Endothelial cell of umbilical vein (primary cell): ENCODE results near the gene PYM1. TPM values are rescaled to one million over a fixed set of nuclear protein-coding genes. Genes with fewer than 3 reads are reported as not detected.

Experiments
- BruUV-seq: library from RNA; stranded (reverse); fragments of 400-500 nt; replicated peaks from 2 replicates; lab custom pipeline; 2021; lab: Mats Ljungman, UMichigan
- CTCF ChIA-PET: fragments of 300-600, 350-600 bp; sonication (Branson Sonifier 250); formaldehyde crosslinking; loops from one replicate; lab custom pipeline; 2021; ENCODE audit warnings: antibody characterized with exemption, inconsistent platforms; lab: Charles Lee
- POLR2A ChIA-PET: fragments of 300-600, 350-600 bp; sonication (Branson Sonifier 250); formaldehyde crosslinking; loops from one replicate; lab custom pipeline; 2021; ENCODE audit warnings: antibody characterized with exemption, inconsistent platforms; lab: Charles Lee
- DNase-seq: peaks from one replicate; pipeline ENCODE4 v3.0.0-alpha.2; 2011; ENCODE audit warnings: low read depth, low spot score
- FAIRE-seq: peaks from 2 replicates; lab custom pipeline; 2011; peaks lifted over from hg19 to GRCh38; lab: Jason Lieb, UNC
- H2AFZ ChIP-seq: 2 replicates; pipeline ENCODE4 v1.6.0; 2012; ENCODE audit warnings: low read depth, low read length, control low read depth, inconsistent platforms
- H3K27ac ChIP-seq: 2 replicates; pipeline ENCODE4 v1.5.1; 2011; ENCODE audit warnings: low read depth, mild to moderate bottlenecking, control low read depth, low read length, moderate library complexity; ENCODE audit not compliant: insufficient read depth
- H3K27me3 ChIP-seq, 2 experiments: 2 replicates each; pipeline versions ENCODE4 v1.6.0 to v1.6.1; 2011; ENCODE audit warnings: low read length in 2 of 2, mixed read lengths in 1 of 2; ENCODE audit not compliant: control insufficient read depth in 2 of 2, insufficient read depth in 2 of 2
- H3K36me3 ChIP-seq, 2 experiments: 2 replicates in 1 of 2; 3 replicates in 1 of 2; pipeline ENCODE4 v1.5.1; 2011; ENCODE audit warnings: low read length in 2 of 2, mild to moderate bottlenecking in 1 of 2, moderate library complexity in 1 of 2; ENCODE audit not compliant: control insufficient read depth in 2 of 2, insufficient read depth in 2 of 2; ENCODE audit errors: extremely low read depth in 1 of 2
- H3K4me1 ChIP-seq: 3 replicates; pipeline ENCODE4 v1.5.1; 2011; ENCODE audit warnings: mild to moderate bottlenecking, low read length; ENCODE audit not compliant: control insufficient read depth, insufficient read depth; ENCODE audit errors: extremely low read depth
- H3K4me2 ChIP-seq: 2 replicates; pipeline ENCODE4 v1.6.1; 2011; ENCODE audit warnings: low read length, control low read depth, mixed read lengths; ENCODE audit not compliant: insufficient read depth
- H3K4me3 ChIP-seq, 3 experiments: fragments of 200-600 bp in 1 of 3; sonication (generic), shearing (Covaris generic) in 1 of 3; replicated peaks in 1 of 3; 2 replicates each; pipeline ENCODE4 v1.5.1; 2011 to 2016; ENCODE audit warnings: control low read depth in 3 of 3, low read length in 3 of 3, mild to moderate bottlenecking in 2 of 3, inconsistent platforms in 1 of 3, low read depth in 1 of 3, moderate library complexity in 1 of 3; ENCODE audit not compliant: insufficient read depth in 1 of 3
- H3K79me2 ChIP-seq: 2 replicates; pipeline ENCODE4 v1.6.0; 2012; ENCODE audit warnings: low read length, inconsistent platforms; ENCODE audit not compliant: control insufficient read depth, insufficient read depth
- H3K9ac ChIP-seq: replicated peaks from 2 replicates; pipeline ENCODE3; 2011; ENCODE audit warnings: low read length, control low read depth; ENCODE audit not compliant: insufficient read depth; ENCODE audit errors: extremely low read depth
- H3K9me1 ChIP-seq: replicated peaks from 3 replicates; pipeline ENCODE4 v1.6.0; 2011; ENCODE audit warnings: mild to moderate bottlenecking, low read length; ENCODE audit not compliant: control insufficient read depth, insufficient read depth; ENCODE audit errors: extremely low read depth
- H3K9me3 ChIP-seq: replicated peaks from 2 replicates; pipeline ENCODE4 v1.5.1; 2012; ENCODE audit warnings: low read length, inconsistent platforms; ENCODE audit not compliant: control insufficient read depth, insufficient read depth
- H4K20me1 ChIP-seq: replicated peaks from 2 replicates; pipeline ENCODE3; 2011; ENCODE audit warnings: mild to moderate bottlenecking, low read length; ENCODE audit not compliant: control insufficient read depth, insufficient read depth; ENCODE audit errors: extremely low read depth
- EZH2 ChIP-seq: IDR thresholded peaks from 2 replicates; pipeline ENCODE4 v1.6.1; 2012; ENCODE audit warnings: borderline replicate concordance, low read depth, mild to moderate bottlenecking, moderate library complexity, low read length, inconsistent platforms; ENCODE audit not compliant: severe bottlenecking
- FOS ChIP-seq: IDR thresholded peaks from 2 replicates; pipeline ENCODE4 v1.6.1; 2011; ENCODE audit warnings: mild to moderate bottlenecking, low read length, moderate library complexity, borderline replicate concordance; ENCODE audit not compliant: insufficient read depth
- GATA2 ChIP-seq: IDR thresholded peaks from 2 replicates; pipeline ENCODE4 v1.7.0; 2011; ENCODE audit warnings: low read depth, mild to moderate bottlenecking, moderate library complexity, mixed read lengths, low read length; ENCODE audit not compliant: insufficient read length, insufficient read depth
- JUN ChIP-seq: IDR thresholded peaks from 2 replicates; pipeline ENCODE4 v1.6.1; 2011; ENCODE audit warnings: borderline replicate concordance, low read depth; ENCODE audit not compliant: insufficient read length, insufficient read depth
- MYC ChIP-seq: IDR thresholded peaks from one replicate; pipeline ENCODE4 v1.6.1; 2011; ENCODE audit warnings: mild to moderate bottlenecking, low read depth, low read length
- POLR2A ChIP-seq: IDR thresholded peaks from 2 replicates; pipeline ENCODE4 v1.6.1; 2012; ENCODE audit warnings: low read depth, mild to moderate bottlenecking, control low read depth, low read length
- POLR2AphosphoS5 ChIP-seq: IDR thresholded peaks from 2 replicates; pipeline ENCODE4 v1.6.1; 2012; ENCODE audit warnings: low read depth, mild to moderate bottlenecking, control low read depth, low read length, moderate library complexity; ENCODE audit not compliant: insufficient read depth
- dilution Hi-C: fragments of 300-500 bp; cut with MboI; formaldehyde crosslinking; loops from one replicate; pipeline ENCODE4 v1.15.0; 2019; ENCODE audit warnings: low sequenced_read_pairs; ENCODE audit not compliant: extremely low pct_ligation_motif_present
- intact Hi-C: fragments of 100-400 bp; cut with micrococcal nuclease; formaldehyde crosslinking; loops from one replicate; pipeline ENCODE4 v1.10.0; 2022
- polyA plus RNA-seq, 4 experiments: library from polyadenylated mRNA; depleted of rRNA in 3 of 4; stranded (reverse) in 3 of 4; unstranded in 1 of 4; fragments of >200 nt; gene quantifications; 2 replicates each; pipeline versions ENCODE4 v1.2.1 to v1.2.3, GENCODE V29; 2011 to 2012; ENCODE audit warnings: missing spikeins in 1 of 4
- total RNA-seq: library from RNA; stranded (reverse); gene quantifications from 2 replicates; pipeline ENCODE4 v1.2.3, GENCODE V29; 2021
- TF ChIP-seq, protein P1 (sequence below), 2 donors: IDR thresholded peaks; 1 replicate in 1 of 2; 2 replicates in 1 of 2; pipeline ENCODE4 v1.5.1; 2011; ENCODE audit warnings: low read length in 2 of 2, mild to moderate bottlenecking in 2 of 2, moderate library complexity in 2 of 2, control low read depth in 1 of 2, inconsistent platforms in 1 of 2, low read depth in 1 of 2; ENCODE audit not compliant: insufficient read depth in 1 of 2; ENCODE audit errors: extremely low read depth in 1 of 2
- TF ChIP-seq, protein P2 (sequence below): IDR thresholded peaks from 2 replicates; pipeline ENCODE4 v1.6.1; 2011; ENCODE audit not compliant: insufficient read depth, insufficient read length

Gene PYM1
- total and polyA plus RNA-seq, 2 donors (not counting 3 experiments of a cell fraction or from before 2014, with no cell fraction given), result 18.7 to 23.5 TPM

DNA sequence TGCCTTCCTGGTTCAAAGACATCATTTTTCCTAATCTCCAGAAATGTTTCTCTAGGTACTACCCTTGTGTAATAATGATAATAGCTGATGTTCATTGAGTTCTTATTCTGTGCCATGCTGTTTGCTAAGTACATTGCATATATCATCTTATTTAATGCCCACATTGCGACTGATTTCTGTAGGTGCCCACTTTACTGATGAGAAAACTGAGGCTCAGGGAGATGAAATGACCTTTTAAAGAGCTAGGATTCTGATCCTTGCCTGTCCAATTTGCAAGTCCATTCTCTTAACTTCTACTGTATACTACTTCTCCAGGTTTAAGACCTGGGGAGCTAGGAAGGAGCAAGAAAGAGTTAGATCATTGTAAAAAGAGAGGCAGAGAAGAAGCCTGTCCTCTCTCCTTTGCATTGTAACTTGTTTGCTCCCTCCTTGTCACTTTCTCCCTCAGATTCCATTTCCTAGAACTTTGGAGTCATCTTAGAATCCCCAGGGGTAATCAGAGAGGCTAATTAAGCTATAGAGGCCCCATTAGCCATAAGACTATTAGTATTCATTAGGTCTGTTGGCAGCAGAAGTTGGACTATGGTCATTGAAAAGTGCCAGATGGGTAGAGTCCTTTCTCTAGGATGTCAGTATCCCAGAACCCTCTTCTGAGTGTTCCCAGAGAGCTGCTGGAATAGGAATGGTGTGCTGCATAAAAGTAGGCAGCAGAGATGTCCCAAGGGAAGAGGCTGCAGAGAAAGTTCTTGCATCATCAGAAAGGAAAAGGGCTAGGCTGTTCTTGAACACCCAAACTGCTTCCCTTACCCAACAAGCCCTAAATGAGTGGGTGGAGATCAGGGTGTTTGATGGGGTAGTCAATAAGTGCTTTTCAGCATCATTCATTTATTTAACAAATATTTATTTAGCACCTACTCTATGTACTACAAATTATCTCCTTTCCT, 6.4 kb upstream of the PYM1 start:
- FAIRE-seq (no peak), DNase-seq (no peak)
- no peaks in the 10 kb centered on the region for H3K27me3 ChIP-seq
- H3K4me3 ChIP-seq, result no peak overlapping the region
- POLR2A ChIA-PET, result interaction anchor here (0.9 kb wide), 1 partner anchor 104 kb away, joined by 8 read pairs; the partner anchor contains the start of gene DNAJC14
- peaks cover 0 to 5% of the 10 kb centered on the region in 2 experiments for H3K36me3 ChIP-seq
- no TSS peak for BruUV-seq
- no peaks in the 10 kb centered on the region for H3K79me2 ChIP-seq
- CTCF ChIA-PET, result interaction anchor here (0.6 to 2.6 kb wide), 13 partner anchors 9 to 323 kb away, joined by 3 to 17 read pairs (median 4); partner anchors contain the start of genes DNAJC14 and RAB5B
- no peaks in the 10 kb centered on the region for H3K9me3 ChIP-seq
- H3K4me1 ChIP-seq, result peaks cover 29% of the 10 kb centered on the region
- H3K27ac ChIP-seq, result no peak overlapping the region
- TF ChIP-seq, protein P1, sequence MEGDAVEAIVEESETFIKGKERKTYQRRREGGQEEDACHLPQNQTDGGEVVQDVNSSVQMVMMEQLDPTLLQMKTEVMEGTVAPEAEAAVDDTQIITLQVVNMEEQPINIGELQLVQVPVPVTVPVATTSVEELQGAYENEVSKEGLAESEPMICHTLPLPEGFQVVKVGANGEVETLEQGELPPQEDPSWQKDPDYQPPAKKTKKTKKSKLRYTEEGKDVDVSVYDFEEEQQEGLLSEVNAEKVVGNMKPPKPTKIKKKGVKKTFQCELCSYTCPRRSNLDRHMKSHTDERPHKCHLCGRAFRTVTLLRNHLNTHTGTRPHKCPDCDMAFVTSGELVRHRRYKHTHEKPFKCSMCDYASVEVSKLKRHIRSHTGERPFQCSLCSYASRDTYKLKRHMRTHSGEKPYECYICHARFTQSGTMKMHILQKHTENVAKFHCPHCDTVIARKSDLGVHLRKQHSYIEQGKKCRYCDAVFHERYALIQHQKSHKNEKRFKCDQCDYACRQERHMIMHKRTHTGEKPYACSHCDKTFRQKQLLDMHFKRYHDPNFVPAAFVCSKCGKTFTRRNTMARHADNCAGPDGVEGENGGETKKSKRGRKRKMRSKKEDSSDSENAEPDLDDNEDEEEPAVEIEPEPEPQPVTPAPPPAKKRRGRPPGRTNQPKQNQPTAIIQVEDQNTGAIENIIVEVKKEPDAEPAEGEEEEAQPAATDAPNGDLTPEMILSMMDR (IDR thresholded peaks at IDR 0.05; ENCODE audit: extremely low read depth in 1 of 2, insufficient read depth in 1 of 2, low read depth in 1 of 2, low read length in 2 of 2), result no peak
- TF ChIP-seq, protein P2, sequence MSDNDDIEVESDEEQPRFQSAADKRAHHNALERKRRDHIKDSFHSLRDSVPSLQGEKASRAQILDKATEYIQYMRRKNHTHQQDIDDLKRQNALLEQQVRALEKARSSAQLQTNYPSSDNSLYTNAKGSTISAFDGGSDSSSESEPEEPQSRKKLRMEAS, result no peak
- TF ChIP-seq JUN (no peak), POLR2A (no peak), GATA2 (no peak), POLR2AphosphoS5 (no peak), EZH2 (no peak), FOS (no peak), MYC (no peak)
- no peak overlapping the region for H3K9ac ChIP-seq
- H3K9me1 ChIP-seq, result no peaks in the 10 kb centered on the region
- intact Hi-C loops (loop anchor here (2.0 to 5.0 kb wide), 3 partner anchors 39 to 108 kb away; partner anchors contain the start of gene RPS26), dilution Hi-C loops (no loop called here)
- no peaks in the 10 kb centered on the region for H4K20me1 ChIP-seq
- no peak overlapping the region for H3K4me2 ChIP-seq
- H2AFZ ChIP-seq, result no peak overlapping the region
